AG09309 (cell line): ENCODE measurements around the gene PIP5KL1.

Source experiments
- DNase-seq: peaks from one replicate; pipeline ENCODE4 v3.0.0-alpha.2; 2010; ENCODE audit warnings: low read depth
- H3K4me3 ChIP-seq: 2 replicates; pipeline ENCODE4 v1.5.1; 2011; ENCODE audit warnings: mild to moderate bottlenecking, low read depth, low read length, moderate library complexity; ENCODE audit not compliant: control insufficient read depth
- CTCF ChIP-seq: IDR thresholded peaks from 2 replicates; pipeline ENCODE4 v1.5.1; 2011; ENCODE audit warnings: mild to moderate bottlenecking, low read depth, low read length, inconsistent platforms; ENCODE audit not compliant: insufficient read depth, control insufficient read depth; ENCODE audit errors: missing control alignments

The PIP5KL1 gene

GRCh38 chr9:127927201-127927987 lies 3.2 kb downstream of the PIP5KL1 start:
- H3K4me3 ChIP-seq: peak overlapping the region; percentile 11
- DNase-seq: no peak
- no peak for TF ChIP-seq CTCF

GRCh38 chr9:127926906-127927200 lies 3.7 kb downstream of the PIP5KL1 start:
- H3K4me3 ChIP-seq: peak overlapping the region; percentile 11
- no peak for TF ChIP-seq CTCF
- DNase-seq: no peak

- TF ChIP-seq CTCF: no peak
- H3K4me3 ChIP-seq: no peak overlapping the region
- DNase-seq: no peak
These were observed 4.3 kb downstream of the PIP5KL1 start for GRCh38 chr9:127925959-127926905.

GRCh38 chr9:127924736-127925444 lies 5.7 kb downstream of the PIP5KL1 start:
- TF ChIP-seq CTCF: no peak
- no peak overlapping the region for H3K4me3 ChIP-seq
- no peak for DNase-seq

- DNase-seq: peak; percentile 96
- TF ChIP-seq CTCF: no peak
- no peak overlapping the region for H3K4me3 ChIP-seq
These were observed 6.8 kb downstream of the PIP5KL1 start for GRCh38 chr9:127923771-127924170.

- TF ChIP-seq CTCF: no peak
- DNase-seq: no peak
- no peak overlapping the region for H3K4me3 ChIP-seq
These were observed 7.5 kb downstream of the PIP5KL1 start for GRCh38 chr9:127923046-127923445.
